Mesenchymal stem cell (in vitro differentiated cells and primary cell): ENCODE data around the gene ETFA.

Experiments
- DNase-seq: peaks from one replicate; pipeline ENCODE4 v3.0.0-alpha.2; 2013
- H2AFZ ChIP-seq: one replicate; pipeline ENCODE4 v1.6.1; 2013; ENCODE audit warnings: low read depth, mild to moderate bottlenecking, control low read depth, inconsistent platforms, low read length, moderate library complexity
- H2AK5ac ChIP-seq: 2 replicates; pipeline ENCODE4 v1.6.1; 2013; ENCODE audit warnings: low read length, moderate library complexity, mild to moderate bottlenecking, inconsistent platforms; ENCODE audit not compliant: severe bottlenecking
- H2BK120ac ChIP-seq: one replicate; pipeline ENCODE4 v1.6.1; 2013; ENCODE audit warnings: low read depth, mild to moderate bottlenecking, inconsistent platforms, low read length, moderate library complexity
- H2BK12ac ChIP-seq, 2 experiments: one replicate each; pipeline ENCODE4 v1.6.1; 2013; ENCODE audit warnings: inconsistent platforms in 2 of 2, low read length in 2 of 2, mild to moderate bottlenecking in 2 of 2, moderate library complexity in 2 of 2, control low read depth in 1 of 2
- H2BK15ac ChIP-seq: one replicate; pipeline ENCODE4 v1.6.1; 2013; ENCODE audit warnings: mild to moderate bottlenecking, low read depth, inconsistent platforms; ENCODE audit not compliant: poor library complexity, severe bottlenecking
- H2BK5ac ChIP-seq: 2 replicates; pipeline ENCODE4 v1.6.1; 2013; ENCODE audit warnings: low read depth, mild to moderate bottlenecking, low read length, control low read depth, inconsistent platforms; ENCODE audit not compliant: poor library complexity, severe bottlenecking
- H3K14ac ChIP-seq, 2 experiments: one replicate each; pipeline ENCODE4 v1.6.1; 2013; ENCODE audit warnings: inconsistent platforms in 2 of 2, low read length in 2 of 2, control low read depth in 1 of 2, mild to moderate bottlenecking in 1 of 2, moderate library complexity in 1 of 2
- H3K18ac ChIP-seq, 2 experiments: one replicate each; pipeline ENCODE4 v1.6.1; 2013; ENCODE audit warnings: inconsistent platforms in 2 of 2, low read length in 2 of 2, control low read depth in 1 of 2, low read depth in 1 of 2, mild to moderate bottlenecking in 1 of 2
- H3K23ac ChIP-seq, 2 experiments: one replicate each; pipeline ENCODE4 v1.6.1; 2013; ENCODE audit warnings: inconsistent platforms in 2 of 2, low read length in 2 of 2, mild to moderate bottlenecking in 2 of 2, moderate library complexity in 2 of 2, control low read depth in 1 of 2
- H3K27ac ChIP-seq: 2 replicates; pipeline ENCODE4 v1.5.1; 2013; ENCODE audit warnings: mild to moderate bottlenecking, moderate library complexity, low read length, control low read depth, inconsistent platforms; ENCODE audit not compliant: poor library complexity, severe bottlenecking
- H3K27me3 ChIP-seq, 2 experiments: 2 replicates each; pipeline versions ENCODE4 v1.6.1 to v1.7.0; 2013; ENCODE audit warnings: low read length in 2 of 2, mild to moderate bottlenecking in 2 of 2, moderate library complexity in 2 of 2, control low read depth in 1 of 2, inconsistent platforms in 1 of 2; ENCODE audit not compliant: control insufficient read depth in 1 of 2, insufficient read depth in 1 of 2
- H3K36me3 ChIP-seq, 2 experiments: 2 replicates each; pipeline versions ENCODE4 v1.6.1 to v1.7.0; 2013; ENCODE audit warnings: low read length in 2 of 2, control low read depth in 1 of 2, inconsistent platforms in 1 of 2, low read depth in 1 of 2, mild to moderate bottlenecking in 1 of 2; ENCODE audit not compliant: insufficient read depth in 2 of 2, control insufficient read depth in 1 of 2
- H3K4ac ChIP-seq, 2 experiments: one replicate each; pipeline ENCODE4 v1.6.1; 2013; ENCODE audit warnings: inconsistent platforms in 2 of 2, low read length in 2 of 2, mild to moderate bottlenecking in 2 of 2, moderate library complexity in 2 of 2, control low read depth in 1 of 2, low read depth in 1 of 2
- H3K4me1 ChIP-seq: 2 replicates; pipeline ENCODE4 v1.6.1; 2013; ENCODE audit warnings: low read depth, low read length, control low read depth; ENCODE audit not compliant: control insufficient read depth, insufficient read depth
- H3K4me2 ChIP-seq: 2 replicates; pipeline ENCODE4 v1.6.1; 2013; ENCODE audit warnings: low read length, mild to moderate bottlenecking, inconsistent platforms; ENCODE audit not compliant: poor library complexity, severe bottlenecking
- H3K4me3 ChIP-seq, 2 experiments: 2 replicates each; pipeline versions ENCODE4 v1.5.1 to v1.7.0; 2013; ENCODE audit warnings: low read length in 2 of 2, mild to moderate bottlenecking in 2 of 2, control low read depth in 1 of 2, low read depth in 1 of 2; ENCODE audit not compliant: insufficient read depth in 1 of 2
- H3K79me1 ChIP-seq: replicated peaks from 2 replicates; pipeline ENCODE4 v1.6.1; 2013; ENCODE audit warnings: mild to moderate bottlenecking, control low read depth, low read length, inconsistent platforms; ENCODE audit not compliant: poor library complexity, severe bottlenecking
- H3K9ac ChIP-seq: 2 replicates; pipeline ENCODE4 v1.7.0; 2013; ENCODE audit warnings: mild to moderate bottlenecking, low read length, moderate library complexity
- H3K9me3 ChIP-seq: 2 replicates; pipeline ENCODE4 v1.7.0; 2013; ENCODE audit warnings: mild to moderate bottlenecking, low read length; ENCODE audit not compliant: control insufficient read depth
- H4K8ac ChIP-seq: one replicate; pipeline ENCODE4 v1.6.1; 2013; ENCODE audit warnings: inconsistent platforms, mild to moderate bottlenecking, low read length, moderate library complexity
- H4K91ac ChIP-seq: one replicate; pipeline ENCODE4 v1.6.1; 2013; ENCODE audit warnings: mild to moderate bottlenecking, low read length, inconsistent platforms
- WGBS: methylation state at CpG from one replicate; pipeline ENCODE4 v1.1.7; 2013; ENCODE audit warnings: mixed read lengths; 5-methylcytosine and 5-hydroxymethylcytosine counted together

ETFA gene

DNA sequence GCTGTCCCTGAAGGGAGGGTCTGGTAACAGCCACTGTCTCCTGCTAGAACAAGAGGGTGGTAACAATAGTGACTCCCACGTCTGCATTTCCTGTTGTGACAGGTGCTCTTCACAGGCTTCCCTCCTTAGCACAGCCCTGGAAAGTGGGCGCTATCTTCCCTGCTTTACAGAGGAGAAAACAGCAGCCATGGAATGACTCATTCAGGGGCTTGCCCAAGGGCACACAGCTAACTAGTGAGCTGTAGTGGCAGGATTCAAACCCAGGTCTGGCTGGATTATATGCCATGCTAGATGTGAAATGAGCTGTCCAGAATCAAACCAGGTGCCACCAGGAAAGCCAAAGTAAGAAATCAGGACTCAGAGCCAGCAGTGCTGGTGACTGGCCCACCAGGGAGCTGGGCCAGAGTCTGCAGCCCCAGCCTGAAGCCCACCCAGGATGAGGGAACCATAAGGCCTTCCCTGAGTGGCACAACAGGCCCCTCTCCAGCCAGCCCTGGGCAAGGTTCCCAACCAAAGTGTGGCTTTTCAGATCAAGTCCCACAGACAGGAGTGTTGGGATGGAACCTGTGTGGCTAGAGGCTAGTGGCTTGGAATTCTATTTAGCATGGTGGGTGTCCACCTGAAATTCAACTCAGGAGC, 102.4 kb downstream of the ETFA start:
- no peak overlapping the region for H3K4me3 ChIP-seq
- peaks cover 3% of the 10 kb centered on the region for H3K4me1 ChIP-seq
- H3K36me3 ChIP-seq = peaks cover 47 to 62% of the 10 kb centered on the region in 2 experiments
- H3K4me2 ChIP-seq = no peak overlapping the region
- H2AFZ ChIP-seq = no peak overlapping the region
- H3K27ac ChIP-seq = no peak overlapping the region
- no peaks in the 10 kb centered on the region for H3K9me3 ChIP-seq
- H3K27me3 ChIP-seq = no peaks in the 10 kb centered on the region
- H2BK12ac ChIP-seq = no peak overlapping the region
- WGBS = 81% methylated on average over 2 of the region's 2 CpGs
- no peak overlapping the region for H3K9ac ChIP-seq
- no peak overlapping the region for H3K18ac ChIP-seq
- H4K8ac ChIP-seq = no peak overlapping the region
- H3K23ac ChIP-seq = no peak overlapping the region
- DNase-seq = no peak
- no peak overlapping the region for H3K4ac ChIP-seq
- H2BK120ac ChIP-seq = no peak overlapping the region
- H2BK15ac ChIP-seq = no peak overlapping the region
- no peak overlapping the region for H3K14ac ChIP-seq
- H2BK5ac ChIP-seq = no peak overlapping the region
- peaks cover 6% of the 10 kb centered on the region for H3K79me1 ChIP-seq
- H4K91ac ChIP-seq = no peak overlapping the region
- H2AK5ac ChIP-seq = no peak overlapping the region

DNA sequence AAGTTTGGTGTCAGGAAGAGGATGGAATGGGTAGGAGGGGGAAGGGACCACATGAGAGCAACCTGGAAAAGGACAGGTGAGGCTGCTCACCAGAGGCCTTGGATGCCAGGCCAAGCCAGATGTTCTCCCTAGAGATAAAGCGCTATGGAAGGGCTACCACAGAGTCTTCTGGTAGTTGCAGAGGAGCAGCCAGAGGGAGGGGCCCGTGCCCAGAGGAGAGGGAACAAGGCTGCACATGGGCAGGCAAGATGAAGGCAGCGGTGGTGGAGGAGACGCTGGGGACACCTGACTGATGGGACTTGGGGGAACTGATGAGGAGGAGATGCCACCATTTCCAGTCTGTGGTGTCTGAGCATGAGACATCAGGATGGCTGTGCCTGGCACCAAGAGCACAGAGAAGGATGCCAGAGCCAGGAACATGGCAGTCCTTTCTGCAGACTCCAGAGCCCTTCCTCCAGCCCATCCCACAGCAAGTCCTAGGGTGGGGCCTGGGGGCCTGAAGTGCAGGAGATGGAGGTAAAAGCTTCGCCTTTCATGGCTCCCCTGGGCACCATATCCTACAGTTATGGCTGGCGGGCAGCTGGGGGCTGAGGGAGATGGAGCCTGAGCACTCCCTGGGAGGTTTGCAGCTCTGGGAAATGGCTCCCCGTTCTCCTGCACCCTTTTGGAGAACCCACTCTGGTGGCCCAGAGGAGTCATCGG, 103.0 kb downstream of the ETFA start:
- H2BK120ac ChIP-seq = no peak overlapping the region
- H3K4me1 ChIP-seq = peaks cover 3% of the 10 kb centered on the region
- no peak overlapping the region for H3K23ac ChIP-seq
- no peak overlapping the region for H3K4me2 ChIP-seq
- no peak overlapping the region for H2AK5ac ChIP-seq
- no peak overlapping the region for H2BK5ac ChIP-seq
- no peak overlapping the region for H2BK12ac ChIP-seq
- no peak overlapping the region for H3K4ac ChIP-seq
- no peak overlapping the region for H3K27ac ChIP-seq
- H2AFZ ChIP-seq = no peak overlapping the region
- over 99% methylated on average over 8 of the region's 8 CpGs for WGBS
- peaks cover 6% of the 10 kb centered on the region for H3K79me1 ChIP-seq
- peaks cover 40 to 63% of the 10 kb centered on the region in 2 experiments for H3K36me3 ChIP-seq
- no peaks in the 10 kb centered on the region for H3K9me3 ChIP-seq
- no peak for DNase-seq
- no peak overlapping the region for H3K14ac ChIP-seq
- no peak overlapping the region for H3K4me3 ChIP-seq
- H3K9ac ChIP-seq = no peak overlapping the region
- no peak overlapping the region for H2BK15ac ChIP-seq
- H4K8ac ChIP-seq = no peak overlapping the region
- no peak overlapping the region for H3K18ac ChIP-seq
- no peak overlapping the region for H4K91ac ChIP-seq
- no peaks in the 10 kb centered on the region for H3K27me3 ChIP-seq

DNA sequence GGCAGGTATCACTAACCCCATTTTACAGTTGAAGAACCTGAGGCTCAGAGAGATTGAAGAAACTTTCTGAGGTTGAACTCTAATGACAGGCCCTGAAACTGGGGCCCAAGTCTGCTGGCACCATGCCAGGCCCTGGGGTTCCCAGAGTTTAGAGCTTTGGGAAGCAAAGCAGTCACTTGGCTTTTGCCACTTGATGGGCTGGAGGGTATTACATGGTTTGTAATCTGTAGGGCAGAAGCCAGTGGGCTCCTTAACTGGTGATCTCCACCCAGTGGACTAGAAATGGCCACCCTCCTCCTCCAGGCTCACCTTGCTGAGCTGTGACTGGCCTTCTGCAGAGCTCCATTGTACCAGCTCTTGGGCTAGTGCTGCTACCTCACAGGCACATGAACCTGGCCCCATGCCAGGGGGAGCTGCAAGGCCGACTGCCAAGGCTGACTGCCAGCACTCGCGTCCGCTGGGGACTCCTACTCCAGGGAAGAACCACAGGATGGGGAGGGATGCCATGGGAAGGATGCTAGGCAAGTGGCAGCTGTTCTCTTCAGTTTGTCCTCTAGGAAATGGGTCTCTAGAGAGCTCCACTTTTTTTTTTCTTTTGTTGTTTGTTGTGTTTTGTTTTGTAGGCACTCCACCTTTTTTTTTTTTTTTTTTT, 104.8 kb downstream of the ETFA start:
- H2BK12ac ChIP-seq = no peak overlapping the region
- no peak overlapping the region for H3K4ac ChIP-seq
- no peak overlapping the region for H2AFZ ChIP-seq
- no peak overlapping the region for H3K4me3 ChIP-seq
- H2BK15ac ChIP-seq = no peak overlapping the region
- no peak overlapping the region for H2AK5ac ChIP-seq
- no peak overlapping the region for H2BK5ac ChIP-seq
- peaks cover 3% of the 10 kb centered on the region for H3K4me1 ChIP-seq
- no peak overlapping the region for H4K91ac ChIP-seq
- H3K14ac ChIP-seq = no peak overlapping the region
- no peaks in the 10 kb centered on the region for H3K9me3 ChIP-seq
- H3K9ac ChIP-seq = no peak overlapping the region
- WGBS = 88% methylated on average over 4 of the region's 4 CpGs
- no peak for DNase-seq
- no peak overlapping the region for H3K4me2 ChIP-seq
- no peak overlapping the region for H4K8ac ChIP-seq
- H3K79me1 ChIP-seq = peaks cover 6% of the 10 kb centered on the region
- no peak overlapping the region for H3K18ac ChIP-seq
- H3K23ac ChIP-seq = no peak overlapping the region
- no peak overlapping the region for H2BK120ac ChIP-seq
- no peak overlapping the region for H3K27ac ChIP-seq
- no peaks in the 10 kb centered on the region for H3K27me3 ChIP-seq
- H3K36me3 ChIP-seq = peaks cover 24 to 60% of the 10 kb centered on the region in 2 experiments

DNA sequence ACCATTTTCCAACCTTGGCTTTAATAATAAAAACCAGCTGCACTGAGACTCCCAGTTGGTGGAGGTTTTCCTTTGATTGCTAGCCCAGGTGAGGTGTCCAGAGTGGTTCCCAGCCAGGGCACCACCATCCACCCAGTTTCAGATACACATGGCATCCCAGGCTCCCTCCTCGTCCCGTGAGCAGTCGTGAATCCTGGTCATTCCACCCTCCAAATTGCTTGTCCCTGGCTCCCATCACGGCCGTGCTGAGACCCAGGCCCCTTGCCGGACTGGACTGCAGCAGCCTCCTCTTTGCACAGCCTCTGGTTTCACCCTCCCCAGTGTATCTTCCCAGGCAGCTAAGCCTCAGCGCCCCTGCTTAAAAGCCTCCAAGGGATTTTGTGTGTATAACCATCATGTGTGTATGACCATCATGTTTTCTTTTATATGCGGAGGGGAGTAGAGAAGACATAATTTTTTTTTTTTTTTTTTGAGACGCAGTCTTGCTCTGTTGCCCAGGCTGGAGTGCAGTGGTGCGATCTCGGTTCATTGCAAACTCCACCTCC, 106.3 kb downstream of the ETFA start:
- Histone ChIP-seq H2AK5ac (no peak overlapping the region), H2BK15ac (no peak overlapping the region), H3K4ac (no peak overlapping the region), H3K4me3 (no peak overlapping the region), H3K36me3 (peaks cover 13 to 55% of the 10 kb centered on the region in 2 experiments), H3K23ac (no peak overlapping the region), H3K27me3 (no peaks in the 10 kb centered on the region), H2AFZ (no peak overlapping the region), H3K4me2 (no peak overlapping the region), H3K27ac (no peak overlapping the region), H2BK120ac (no peak overlapping the region), H4K91ac (no peak overlapping the region), H2BK12ac (no peak overlapping the region), H2BK5ac (no peak overlapping the region), H3K9me3 (no peaks in the 10 kb centered on the region), H3K79me1 (peaks cover 6% of the 10 kb centered on the region), H4K8ac (no peak overlapping the region), H3K14ac (no peak overlapping the region), H3K18ac (no peak overlapping the region), H3K9ac (no peak overlapping the region), H3K4me1 (peaks cover 3% of the 10 kb centered on the region)
- no peak for DNase-seq
- 90% methylated on average over 8 of the region's 11 CpGs for WGBS
